Skeletal muscle cell (primary cell): Measurements from ENCODE around the gene GOLT1A.

Experiments used
- DNase-seq: peaks from one replicate; pipeline ENCODE4 v3.0.0-alpha.2; 2010; ENCODE audit warnings: low read depth
- H3K4me3 ChIP-seq: 2 replicates; pipeline ENCODE4 v1.5.1; 2011; ENCODE audit warnings: low read depth, mild to moderate bottlenecking, control low read depth, low read length, moderate library complexity

The GOLT1A gene

GRCh38 chr1:204213668-204214662, at the start of gene GOLT1A:
Gene GOLT1A, minus strand, starts transcription at chr1:204213988. Its CDS starts 82 bp downstream, at chr1:204213906.
- DNase-seq = peak; percentile 47
- H3K4me3 ChIP-seq = no peak within 1 kb of the TSS

GRCh38 chr1:204263254-204263910, 49.6 kb upstream of the GOLT1A start:
- no peak for DNase-seq
- no peak overlapping the region for H3K4me3 ChIP-seq

- no peak for DNase-seq
- H3K4me3 ChIP-seq = no peak overlapping the region
These were observed 48.9 kb upstream of the GOLT1A start for GRCh38 chr1:204262506-204263253.

- DNase-seq = peak; percentile 43
- no peak overlapping the region for H3K4me3 ChIP-seq
These were observed 48.1 kb upstream of the GOLT1A start for GRCh38 chr1:204261746-204262505.

- H3K4me3 ChIP-seq = no peak overlapping the region
- no peak for DNase-seq
These were observed 47.5 kb upstream of the GOLT1A start for GRCh38 chr1:204261266-204261665.

GRCh38 chr1:204260601-204261197, 46.9 kb upstream of the GOLT1A start:
- no peak overlapping the region for H3K4me3 ChIP-seq
- no peak for DNase-seq

GRCh38 chr1:204259782-204260181, 46.0 kb upstream of the GOLT1A start:
- DNase-seq = no peak
- H3K4me3 ChIP-seq = no peak overlapping the region

- no peak overlapping the region for H3K4me3 ChIP-seq
- no peak for DNase-seq
These were observed 45.4 kb upstream of the GOLT1A start for GRCh38 chr1:204259196-204259595.

- H3K4me3 ChIP-seq = no peak overlapping the region
- no peak for DNase-seq
These were observed 44.7 kb upstream of the GOLT1A start for GRCh38 chr1:204258213-204259115.

GRCh38 chr1:204257446-204257845, 43.7 kb upstream of the GOLT1A start:
- DNase-seq = no peak
- H3K4me3 ChIP-seq = no peak overlapping the region

GRCh38 chr1:204256531-204256930, 42.7 kb upstream of the GOLT1A start:
- no peak overlapping the region for H3K4me3 ChIP-seq
- no peak for DNase-seq

- H3K4me3 ChIP-seq = no peak overlapping the region
- no peak for DNase-seq
These were observed 42.2 kb upstream of the GOLT1A start for GRCh38 chr1:204255966-204256365.

GRCh38 chr1:204255225-204255624, 41.4 kb upstream of the GOLT1A start:
- DNase-seq = no peak
- H3K4me3 ChIP-seq = no peak overlapping the region

GRCh38 chr1:204254031-204254661, 40.4 kb upstream of the GOLT1A start:
- DNase-seq = no peak
- no peak overlapping the region for H3K4me3 ChIP-seq

- no peak for DNase-seq
- no peak overlapping the region for H3K4me3 ChIP-seq
These were observed 38.3 kb upstream of the GOLT1A start for GRCh38 chr1:204251926-204252689.

- no peak overlapping the region for H3K4me3 ChIP-seq
- DNase-seq = no peak
These were observed 37.5 kb upstream of the GOLT1A start for GRCh38 chr1:204251286-204251685.
